ENCODE results near the gene RNF32. TPM values are rescaled to one million over a fixed set of nuclear protein-coding genes. Genes with fewer than 3 reads are reported as not detected.
A peak's percentile ranks its signal among the peaks of the same experiment; 100 is the strongest.

RNF32 gene
- total and polyA plus RNA-seq, 2 of the 13 experiments (the other 11 are each of a cell fraction or from before 2014, with no cell fraction given): not detected

DNA sequence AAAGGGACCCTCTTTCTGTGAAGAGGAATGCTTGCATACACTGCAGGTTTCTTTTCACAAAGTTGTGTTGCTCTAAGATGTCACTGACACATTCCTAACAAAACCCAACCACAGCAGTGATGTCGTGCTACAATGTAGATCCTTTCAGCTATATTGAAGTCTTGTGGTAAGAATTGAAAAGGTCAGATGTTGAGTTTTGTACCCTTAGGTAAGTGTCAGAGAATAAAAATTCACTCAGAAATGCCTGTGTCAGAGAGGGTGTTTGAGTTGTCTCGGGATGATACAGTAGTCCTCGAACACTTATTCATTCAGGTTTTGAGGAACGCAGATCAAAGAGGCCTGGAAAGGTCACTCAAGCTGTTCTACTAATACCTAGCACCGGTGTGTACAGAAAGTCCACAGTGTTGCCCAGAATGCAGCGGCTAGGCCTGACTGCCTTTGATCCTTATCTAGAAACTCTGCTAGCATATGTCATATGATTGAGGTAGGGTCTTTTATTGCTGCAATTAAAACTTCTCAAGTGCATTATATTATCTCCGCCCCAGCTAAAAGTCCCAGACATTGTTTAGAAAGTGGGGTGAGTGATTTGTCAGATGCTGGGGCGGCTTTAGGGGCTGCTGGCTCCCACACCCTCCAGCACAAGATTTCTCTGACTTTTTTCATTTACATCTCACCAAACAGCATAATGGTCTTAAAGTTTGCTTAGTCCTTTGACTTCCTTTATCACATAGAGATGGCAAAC is 26.0 kb downstream of the RNF32 start (continued):
- TF ChIP-seq SMAD1 (CRISPR knock-in tag; IDR thresholded peaks at IDR 0.05; ENCODE audit: borderline replicate concordance, low read depth) (no peak), SUZ12 (IDR thresholded peaks at IDR 0.05; ENCODE audit: low read depth, low read length) (no peak), CBX5 (CRISPR knock-in tag; IDR thresholded peaks at IDR 0.05; ENCODE audit: borderline replicate concordance) (peak; percentile 14; the same call in 1 of the 2 replicates), TBP (CRISPR knock-in tag; IDR thresholded peaks at IDR 0.05) (no peak), DNMT1 (CRISPR knock-in tag; IDR thresholded peaks at IDR 0.05) (no peak), ZFP82 (CRISPR knock-in tag; IDR thresholded peaks at IDR 0.05; ENCODE audit: borderline replicate concordance) (no peak), DPF2 (CRISPR knock-in tag; IDR thresholded peaks at IDR 0.05; ENCODE audit: borderline replicate concordance, low read depth) (0 out of 2 replicates have a peak, but pooled peaks have one; percentile 35), ZNF432 (CRISPR knock-in tag; IDR thresholded peaks at IDR 0.05; ENCODE audit: borderline replicate concordance) (no peak), ZNF766 (CRISPR knock-in tag; IDR thresholded peaks at IDR 0.05; ENCODE audit: borderline replicate concordance) (no peak), NCOA5 (CRISPR knock-in tag; IDR thresholded peaks at IDR 0.05) (no peak), ZNF230 (CRISPR knock-in tag; IDR thresholded peaks at IDR 0.05) (no peak), ZNF546 (CRISPR knock-in tag; conservative IDR thresholded peaks at IDR 0.05) (no peak), ZNF225 (CRISPR knock-in tag; IDR thresholded peaks at IDR 0.05) (no peak)
- TF ChIP-seq, protein P1, sequence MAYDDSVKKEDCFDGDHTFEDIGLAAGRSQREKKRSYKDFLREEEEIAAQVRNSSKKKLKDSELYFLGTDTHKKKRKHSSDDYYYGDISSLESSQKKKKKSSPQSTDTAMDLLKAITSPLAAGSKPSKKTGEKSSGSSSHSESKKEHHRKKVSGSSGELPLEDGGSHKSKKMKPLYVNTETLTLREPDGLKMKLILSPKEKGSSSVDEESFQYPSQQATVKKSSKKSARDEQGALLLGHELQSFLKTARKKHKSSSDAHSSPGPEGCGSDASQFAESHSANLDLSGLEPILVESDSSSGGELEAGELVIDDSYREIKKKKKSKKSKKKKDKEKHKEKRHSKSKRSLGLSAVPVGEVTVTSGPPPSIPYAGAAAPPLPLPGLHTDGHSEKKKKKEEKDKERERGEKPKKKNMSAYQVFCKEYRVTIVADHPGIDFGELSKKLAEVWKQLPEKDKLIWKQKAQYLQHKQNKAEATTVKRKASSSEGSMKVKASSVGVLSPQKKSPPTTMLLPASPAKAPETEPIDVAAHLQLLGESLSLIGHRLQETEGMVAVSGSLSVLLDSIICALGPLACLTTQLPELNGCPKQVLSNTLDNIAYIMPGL (CRISPR knock-in tag; IDR thresholded peaks at IDR 0.05; ENCODE audit: borderline replicate concordance in 1 of 2, low read depth in 1 of 2): no peak
- TF ChIP-seq, protein P2, sequence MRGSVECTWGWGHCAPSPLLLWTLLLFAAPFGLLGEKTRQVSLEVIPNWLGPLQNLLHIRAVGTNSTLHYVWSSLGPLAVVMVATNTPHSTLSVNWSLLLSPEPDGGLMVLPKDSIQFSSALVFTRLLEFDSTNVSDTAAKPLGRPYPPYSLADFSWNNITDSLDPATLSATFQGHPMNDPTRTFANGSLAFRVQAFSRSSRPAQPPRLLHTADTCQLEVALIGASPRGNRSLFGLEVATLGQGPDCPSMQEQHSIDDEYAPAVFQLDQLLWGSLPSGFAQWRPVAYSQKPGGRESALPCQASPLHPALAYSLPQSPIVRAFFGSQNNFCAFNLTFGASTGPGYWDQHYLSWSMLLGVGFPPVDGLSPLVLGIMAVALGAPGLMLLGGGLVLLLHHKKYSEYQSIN (CRISPR knock-in tag; IDR thresholded peaks at IDR 0.05; ENCODE audit: borderline replicate concordance): no peak
- TF ChIP-seq, protein P3, sequence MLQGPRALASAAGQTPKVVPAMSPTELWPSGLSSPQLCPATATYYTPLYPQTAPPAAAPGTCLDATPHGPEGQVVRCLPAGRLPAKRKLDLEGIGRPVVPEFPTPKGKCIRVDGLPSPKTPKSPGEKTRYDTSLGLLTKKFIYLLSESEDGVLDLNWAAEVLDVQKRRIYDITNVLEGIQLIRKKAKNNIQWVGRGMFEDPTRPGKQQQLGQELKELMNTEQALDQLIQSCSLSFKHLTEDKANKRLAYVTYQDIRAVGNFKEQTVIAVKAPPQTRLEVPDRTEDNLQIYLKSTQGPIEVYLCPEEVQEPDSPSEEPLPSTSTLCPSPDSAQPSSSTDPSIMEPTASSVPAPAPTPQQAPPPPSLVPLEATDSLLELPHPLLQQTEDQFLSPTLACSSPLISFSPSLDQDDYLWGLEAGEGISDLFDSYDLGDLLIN (CRISPR knock-in tag; IDR thresholded peaks at IDR 0.05; ENCODE audit: borderline replicate concordance): no peak
- TF ChIP-seq, protein P4, sequence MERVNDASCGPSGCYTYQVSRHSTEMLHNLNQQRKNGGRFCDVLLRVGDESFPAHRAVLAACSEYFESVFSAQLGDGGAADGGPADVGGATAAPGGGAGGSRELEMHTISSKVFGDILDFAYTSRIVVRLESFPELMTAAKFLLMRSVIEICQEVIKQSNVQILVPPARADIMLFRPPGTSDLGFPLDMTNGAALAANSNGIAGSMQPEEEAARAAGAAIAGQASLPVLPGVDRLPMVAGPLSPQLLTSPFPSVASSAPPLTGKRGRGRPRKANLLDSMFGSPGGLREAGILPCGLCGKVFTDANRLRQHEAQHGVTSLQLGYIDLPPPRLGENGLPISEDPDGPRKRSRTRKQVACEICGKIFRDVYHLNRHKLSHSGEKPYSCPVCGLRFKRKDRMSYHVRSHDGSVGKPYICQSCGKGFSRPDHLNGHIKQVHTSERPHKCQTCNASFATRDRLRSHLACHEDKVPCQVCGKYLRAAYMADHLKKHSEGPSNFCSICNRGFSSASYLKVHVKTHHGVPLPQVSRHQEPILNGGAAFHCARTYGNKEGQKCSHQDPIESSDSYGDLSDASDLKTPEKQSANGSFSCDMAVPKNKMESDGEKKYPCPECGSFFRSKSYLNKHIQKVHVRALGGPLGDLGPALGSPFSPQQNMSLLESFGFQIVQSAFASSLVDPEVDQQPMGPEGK (CRISPR knock-in tag; IDR thresholded peaks at IDR 0.05): peak; percentile 51
- TF ChIP-seq, protein P5, sequence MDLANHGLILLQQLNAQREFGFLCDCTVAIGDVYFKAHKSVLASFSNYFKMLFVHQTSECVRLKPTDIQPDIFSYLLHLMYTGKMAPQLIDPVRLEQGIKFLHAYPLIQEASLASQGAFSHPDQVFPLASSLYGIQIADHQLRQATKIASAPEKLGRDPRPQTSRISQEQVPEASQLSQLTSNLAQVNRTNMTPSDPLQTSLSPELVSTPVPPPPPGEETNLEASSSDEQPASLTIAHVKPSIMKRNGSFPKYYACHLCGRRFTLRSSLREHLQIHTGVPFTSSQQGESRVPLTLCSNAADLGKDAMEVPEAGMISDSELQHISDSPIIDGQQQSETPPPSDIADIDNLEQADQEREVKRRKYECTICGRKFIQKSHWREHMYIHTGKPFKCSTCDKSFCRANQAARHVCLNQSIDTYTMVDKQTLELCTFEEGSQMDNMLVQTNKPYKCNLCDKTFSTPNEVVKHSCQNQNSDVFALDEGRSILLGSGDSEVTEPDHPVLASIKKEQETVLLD (CRISPR knock-in tag; IDR thresholded peaks at IDR 0.05; ENCODE audit: low read depth): no peak

All from HepG2 (cell line).